GM21723 (cell line): ENCODE measurements around the gene PCDHGB1.
"Not testable (repeated sequence)": the region's sequence is repeated elsewhere in the genome, so short reads cannot be mapped to it uniquely, and the experiment has no call there.

ENCODE experiments used
- ATAC-seq: cut with Tn5 transposase; IDR thresholded peaks from one replicate; pipeline ENCODE4 v1.9.1; 2021; ENCODE audit warnings: mild to moderate bottlenecking, moderate library complexity; ENCODE audit not compliant: unreplicated experiment

PCDHGB1 gene

DNA sequence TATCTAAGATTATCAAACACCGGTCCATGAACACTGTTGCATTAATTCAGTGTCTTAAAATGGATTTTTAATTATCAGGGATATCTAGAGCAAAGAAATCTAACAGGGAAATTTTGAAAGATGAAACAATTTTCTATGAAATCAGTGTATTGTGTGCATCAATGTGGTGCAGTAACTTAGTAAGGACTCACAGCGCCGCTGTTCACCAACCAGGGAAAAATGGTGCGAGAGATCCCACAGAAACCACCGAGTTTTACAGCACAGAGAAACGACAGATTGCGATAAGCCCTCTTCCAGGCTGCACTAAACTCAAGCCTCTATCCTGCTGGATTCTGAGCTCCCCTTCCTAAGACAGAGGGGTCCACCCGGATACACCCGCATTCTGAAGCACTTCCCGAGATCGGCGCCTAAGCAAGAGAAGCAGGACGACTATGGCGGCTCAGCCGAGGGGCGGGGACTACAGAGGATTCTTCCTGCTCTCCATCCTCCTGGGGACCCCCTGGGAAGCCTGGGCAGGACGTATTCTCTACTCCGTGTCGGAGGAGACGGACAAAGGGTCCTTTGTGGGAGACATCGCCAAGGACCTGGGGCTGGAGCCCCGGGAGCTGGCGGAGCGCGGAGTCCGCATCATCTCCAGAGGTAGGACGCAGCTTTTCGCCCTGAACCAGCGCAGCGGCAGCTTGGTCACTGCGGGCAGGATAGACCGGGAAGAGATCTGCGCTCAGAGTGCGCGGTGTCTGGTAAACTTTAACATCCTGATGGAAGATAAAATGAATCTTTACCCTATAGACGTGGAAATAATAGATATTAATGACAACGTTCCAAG, 32.8 kb downstream of the PCDHGB1 start, which contains the start of gene PCDHGA7:
Gene PCDHGA7 (plus strand): TSS at position 274 of the 826 bp plus-strand sequence. CDS start 158 bp downstream, at position 432.
- ATAC-seq: no peak

DNA sequence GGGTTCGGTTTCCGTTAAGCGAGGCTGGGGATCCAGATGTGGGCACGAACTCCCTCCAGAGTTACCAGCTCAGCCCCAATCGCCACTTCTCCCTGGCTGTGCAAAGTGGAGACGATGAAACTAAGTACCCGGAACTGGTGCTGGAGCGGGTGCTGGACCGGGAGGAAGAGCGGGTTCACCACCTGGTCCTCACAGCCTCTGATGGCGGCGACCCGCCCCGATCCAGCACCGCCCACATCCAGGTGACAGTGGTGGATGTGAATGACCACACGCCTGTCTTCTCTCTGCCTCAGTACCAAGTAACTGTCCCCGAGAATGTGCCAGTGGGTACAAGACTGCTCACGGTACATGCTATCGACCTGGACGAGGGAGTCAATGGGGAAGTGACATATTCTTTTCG, 33.4 kb downstream of the PCDHGB1 start:
- ATAC-seq: no peak

DNA sequence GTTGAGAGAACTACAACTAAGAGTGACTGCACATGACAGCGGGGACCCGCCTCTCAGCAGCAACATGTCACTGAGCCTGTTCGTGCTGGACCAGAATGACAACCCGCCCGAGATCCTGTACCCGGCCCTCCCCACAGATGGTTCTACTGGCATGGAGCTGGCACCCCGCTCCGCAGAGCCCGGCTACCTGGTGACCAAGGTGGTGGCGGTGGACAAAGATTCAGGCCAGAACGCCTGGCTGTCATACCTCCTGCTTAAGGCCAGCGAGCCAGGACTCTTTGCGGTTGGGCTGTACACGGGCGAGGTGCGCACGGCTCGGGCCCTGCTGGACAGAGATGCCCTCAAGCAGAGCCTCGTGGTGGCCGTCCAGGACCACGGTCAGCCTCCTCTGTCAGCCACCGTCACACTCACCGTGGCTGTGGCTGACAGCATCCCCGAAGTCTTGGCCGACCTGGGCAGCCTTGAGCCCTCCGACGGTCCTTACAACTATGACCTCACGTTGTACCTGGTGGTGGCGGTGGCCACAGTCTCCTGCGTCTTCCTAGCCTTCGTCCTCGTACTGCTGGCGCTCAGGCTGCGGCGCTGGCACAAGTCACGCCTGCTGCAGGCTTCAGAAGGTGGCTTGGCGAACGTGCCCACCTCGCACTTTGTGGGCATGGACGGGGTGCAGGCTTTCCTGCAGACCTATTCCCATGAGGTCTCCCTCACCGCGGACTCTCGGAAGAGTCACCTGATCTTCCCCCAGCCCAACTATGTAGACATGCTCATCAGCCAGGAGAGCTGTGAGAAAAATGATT, 34.8 kb downstream of the PCDHGB1 start:
- no peak for ATAC-seq

DNA sequence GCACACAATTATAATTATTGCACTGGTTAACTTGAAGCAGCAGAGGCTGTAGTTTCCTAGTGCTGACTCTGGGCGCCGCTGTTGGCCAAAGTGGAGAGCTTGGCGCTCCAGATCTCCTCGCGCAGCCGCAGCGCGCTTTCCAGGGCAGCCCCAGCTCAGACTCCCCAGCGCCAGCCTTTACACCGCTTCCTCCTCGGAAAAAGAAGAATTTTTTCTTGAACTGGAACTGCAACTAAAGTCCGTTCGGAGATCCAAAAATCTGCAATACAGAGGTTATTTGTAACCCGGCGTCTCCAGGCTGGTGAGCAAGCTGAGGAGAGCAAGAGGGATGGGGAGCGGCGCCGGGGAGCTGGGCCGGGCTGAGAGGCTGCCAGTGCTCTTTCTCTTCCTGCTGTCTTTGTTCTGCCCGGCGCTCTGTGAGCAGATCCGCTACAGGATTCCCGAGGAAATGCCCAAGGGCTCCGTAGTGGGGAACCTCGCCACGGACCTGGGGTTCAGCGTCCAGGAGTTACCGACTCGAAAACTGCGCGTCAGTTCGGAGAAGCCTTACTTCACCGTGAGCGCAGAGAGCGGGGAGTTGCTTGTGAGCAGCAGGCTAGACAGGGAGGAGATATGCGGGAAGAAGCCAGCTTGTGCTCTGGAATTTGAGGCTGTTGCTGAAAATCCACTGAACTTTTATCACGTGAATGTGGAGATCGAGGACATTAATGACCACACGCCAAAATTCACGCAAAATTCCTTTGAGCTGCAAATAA, 37.8 kb downstream of the PCDHGB1 start, which contains the start of gene PCDHGB4:
Gene PCDHGB4 (plus strand): TSS at position 142 of the 755 bp plus-strand sequence. CDS start 187 bp downstream, at position 329.
- ATAC-seq: not testable (repeated sequence)

DNA sequence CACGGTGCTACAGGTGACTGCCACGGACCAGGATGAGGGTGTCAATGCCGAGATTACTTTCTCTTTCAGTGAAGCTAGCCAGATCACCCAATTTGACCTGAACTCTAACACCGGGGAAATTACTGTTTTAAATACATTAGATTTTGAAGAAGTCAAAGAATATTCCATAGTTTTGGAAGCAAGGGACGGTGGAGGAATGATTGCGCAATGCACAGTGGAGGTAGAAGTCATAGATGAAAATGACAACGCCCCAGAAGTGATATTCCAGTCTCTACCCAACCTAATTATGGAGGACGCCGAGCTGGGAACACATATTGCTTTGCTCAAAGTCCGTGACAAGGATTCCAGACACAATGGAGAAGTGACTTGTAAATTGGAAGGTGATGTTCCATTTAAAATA, 38.8 kb downstream of the PCDHGB1 start:
- no peak for ATAC-seq

DNA sequence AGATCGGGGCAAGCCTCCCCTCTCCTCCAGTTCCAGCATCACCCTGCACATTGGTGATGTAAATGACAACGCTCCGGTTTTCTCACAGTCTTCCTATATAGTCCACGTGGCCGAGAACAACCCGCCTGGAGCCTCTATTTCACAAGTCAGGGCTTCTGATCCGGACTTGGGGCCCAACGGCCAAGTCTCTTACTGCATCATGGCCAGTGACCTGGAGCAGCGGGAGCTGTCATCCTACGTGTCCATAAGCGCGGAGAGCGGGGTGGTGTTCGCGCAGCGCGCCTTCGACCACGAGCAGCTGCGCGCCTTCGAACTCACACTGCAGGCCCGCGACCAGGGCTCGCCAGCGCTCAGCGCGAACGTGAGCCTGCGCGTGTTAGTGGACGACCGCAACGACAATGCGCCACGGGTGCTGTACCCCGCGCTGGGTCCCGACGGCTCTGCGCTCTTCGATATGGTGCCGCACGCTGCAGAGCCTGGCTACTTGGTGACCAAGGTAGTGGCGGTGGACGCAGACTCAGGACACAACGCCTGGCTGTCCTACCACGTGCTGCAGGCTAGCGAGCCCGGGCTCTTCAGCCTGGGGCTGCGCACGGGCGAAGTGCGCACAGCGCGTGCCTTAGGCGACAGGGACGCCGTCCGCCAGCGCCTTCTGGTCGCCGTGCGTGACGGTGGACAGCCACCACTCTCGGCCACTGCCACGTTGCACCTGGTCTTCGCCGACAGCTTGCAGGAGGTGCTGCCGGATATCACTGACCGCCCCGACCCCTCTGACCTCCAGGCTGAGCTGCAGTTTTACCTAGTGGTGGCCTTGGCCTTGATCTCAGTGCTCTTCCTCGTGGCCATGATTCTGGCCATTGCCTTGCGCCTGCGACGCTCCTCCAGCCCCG, 39.5 kb downstream of the PCDHGB1 start:
- no peak for ATAC-seq

DNA sequence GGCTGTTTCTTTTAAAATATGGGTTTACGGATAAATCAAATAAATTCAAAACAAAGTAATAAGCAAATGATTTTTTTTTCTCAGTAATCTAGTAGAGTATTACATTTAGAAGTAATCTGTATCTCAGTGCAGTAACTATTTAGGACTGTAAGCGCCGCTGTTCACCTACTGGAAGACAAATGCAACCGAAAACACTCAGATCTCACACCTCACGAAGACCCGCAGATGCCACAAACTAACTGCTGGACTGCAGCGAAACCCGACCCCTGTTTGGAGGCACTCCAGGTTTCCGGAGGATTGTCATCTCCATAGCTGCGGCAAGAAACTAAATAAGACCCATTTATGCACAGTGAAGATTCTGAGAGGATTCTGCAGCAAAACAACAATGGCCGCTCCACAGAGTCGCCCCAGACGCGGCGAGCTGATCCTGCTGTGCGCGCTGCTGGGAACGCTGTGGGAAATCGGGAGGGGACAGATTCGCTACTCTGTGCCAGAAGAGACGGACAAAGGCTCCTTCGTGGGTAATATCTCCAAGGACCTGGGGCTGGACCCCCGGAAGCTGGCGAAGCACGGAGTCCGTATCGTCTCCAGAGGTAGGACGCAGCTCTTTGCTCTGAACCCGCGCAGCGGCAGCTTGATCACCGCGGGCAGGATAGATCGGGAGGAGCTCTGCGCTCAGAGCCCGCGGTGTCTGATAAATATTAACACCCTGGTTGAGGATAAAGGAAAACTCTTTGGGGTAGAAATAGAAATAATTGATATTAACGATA, 42.7 kb downstream of the PCDHGB1 start, which contains the start of gene PCDHGA8:
Gene PCDHGA8 (plus strand): TSS at position 205 of the 770 bp plus-strand sequence. CDS start 181 bp downstream, at position 386.
- no peak for ATAC-seq

DNA sequence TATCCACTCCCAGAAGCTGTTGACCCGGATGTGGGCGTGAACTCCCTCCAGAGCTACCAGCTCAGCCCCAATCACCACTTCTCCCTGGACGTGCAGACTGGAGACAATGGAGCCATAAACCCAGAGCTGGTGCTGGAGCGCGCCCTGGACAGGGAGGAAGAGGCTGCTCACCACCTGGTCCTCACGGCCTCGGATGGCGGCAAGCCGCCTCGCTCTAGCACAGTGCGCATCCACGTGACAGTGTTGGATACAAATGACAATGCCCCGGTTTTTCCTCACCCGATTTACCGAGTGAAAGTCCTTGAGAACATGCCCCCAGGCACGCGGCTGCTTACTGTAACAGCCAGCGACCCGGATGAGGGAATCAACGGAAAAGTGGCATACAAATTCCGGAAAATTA, 43.4 kb downstream of the PCDHGB1 start:
- ATAC-seq: no peak

DNA sequence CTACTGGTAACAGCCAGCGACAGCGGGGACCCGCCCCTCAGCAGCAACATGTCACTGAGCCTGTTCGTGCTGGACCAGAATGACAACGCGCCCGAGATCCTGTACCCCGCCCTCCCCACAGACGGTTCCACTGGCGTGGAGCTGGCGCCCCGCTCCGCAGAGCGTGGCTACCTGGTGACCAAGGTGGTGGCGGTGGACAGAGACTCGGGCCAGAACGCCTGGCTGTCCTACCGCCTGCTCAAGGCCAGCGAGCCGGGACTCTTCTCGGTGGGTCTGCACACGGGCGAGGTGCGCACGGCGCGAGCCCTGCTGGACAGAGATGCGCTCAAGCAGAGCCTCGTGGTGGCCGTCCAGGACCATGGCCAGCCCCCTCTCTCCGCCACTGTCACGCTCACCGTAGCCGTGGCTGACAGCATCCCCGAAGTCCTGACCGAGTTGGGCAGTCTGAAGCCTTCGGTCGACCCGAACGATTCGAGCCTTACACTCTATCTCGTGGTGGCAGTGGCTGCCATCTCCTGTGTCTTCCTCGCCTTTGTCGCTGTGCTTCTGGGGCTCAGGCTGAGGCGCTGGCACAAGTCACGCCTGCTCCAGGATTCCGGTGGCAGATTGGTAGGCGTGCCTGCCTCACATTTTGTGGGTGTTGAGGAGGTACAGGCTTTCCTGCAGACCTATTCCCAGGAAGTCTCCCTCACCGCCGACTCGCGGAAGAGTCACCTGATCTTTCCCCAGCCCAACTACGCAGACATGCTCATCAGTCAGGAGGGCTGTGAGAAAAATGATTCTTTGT, 44.7 kb downstream of the PCDHGB1 start:
- ATAC-seq: not testable (repeated sequence)

DNA sequence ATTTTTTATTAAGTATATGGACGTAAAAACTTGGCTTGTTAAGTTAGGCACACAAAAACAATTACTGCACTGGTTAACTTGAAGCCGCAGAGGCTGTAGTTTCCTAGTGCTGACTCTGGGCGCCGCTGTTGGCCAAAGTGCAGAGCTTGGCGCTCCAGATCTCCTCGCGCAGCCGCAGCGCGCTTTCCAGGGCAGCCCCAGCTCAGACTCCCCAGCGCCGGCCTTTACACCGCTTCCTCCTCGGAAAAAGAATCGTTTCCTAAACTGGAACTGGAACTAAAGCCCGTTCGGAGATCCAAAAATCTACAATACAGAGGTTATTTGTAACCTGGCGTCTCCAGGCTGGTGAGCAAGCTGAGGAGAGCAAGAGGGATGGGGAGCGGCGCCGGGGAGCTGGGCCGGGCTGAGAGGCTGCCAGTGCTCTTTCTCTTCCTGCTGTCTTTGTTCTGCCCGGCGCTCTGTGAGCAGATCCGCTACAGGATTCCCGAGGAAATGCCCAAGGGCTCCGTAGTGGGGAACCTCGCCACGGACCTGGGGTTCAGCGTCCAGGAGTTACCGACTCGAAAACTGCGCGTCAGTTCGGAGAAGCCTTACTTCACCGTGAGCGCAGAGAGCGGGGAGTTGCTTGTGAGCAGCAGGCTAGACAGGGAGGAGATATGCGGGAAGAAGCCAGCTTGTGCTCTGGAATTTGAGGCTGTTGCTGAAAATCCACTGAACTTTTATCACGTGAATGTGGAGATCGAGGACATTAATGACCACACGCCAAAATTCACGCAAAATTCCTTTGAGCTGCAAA, 48.1 kb downstream of the PCDHGB1 start, which contains the start of gene PCDHGB5:
Gene PCDHGB5 (plus strand): TSS at position 192 of the 796 bp plus-strand sequence. CDS start 181 bp downstream, at position 373.
- ATAC-seq: peak; percentile 99

DNA sequence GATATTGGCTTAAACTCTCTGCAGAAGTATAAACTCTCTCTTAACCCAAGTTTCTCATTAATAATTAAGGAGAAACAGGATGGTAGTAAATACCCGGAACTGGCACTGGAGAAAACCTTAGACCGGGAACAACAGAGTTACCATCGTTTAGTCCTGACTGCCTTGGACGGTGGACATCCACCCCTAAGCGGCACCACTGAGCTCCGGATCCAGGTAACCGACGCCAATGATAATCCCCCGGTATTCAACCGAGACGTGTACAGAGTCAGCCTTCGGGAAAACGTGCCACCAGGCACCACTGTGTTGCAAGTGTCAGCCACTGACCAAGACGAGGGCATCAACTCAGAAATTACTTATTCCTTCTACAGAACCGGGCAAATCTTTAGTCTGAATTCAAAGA, 48.7 kb downstream of the PCDHGB1 start:
- ATAC-seq: no peak

DNA sequence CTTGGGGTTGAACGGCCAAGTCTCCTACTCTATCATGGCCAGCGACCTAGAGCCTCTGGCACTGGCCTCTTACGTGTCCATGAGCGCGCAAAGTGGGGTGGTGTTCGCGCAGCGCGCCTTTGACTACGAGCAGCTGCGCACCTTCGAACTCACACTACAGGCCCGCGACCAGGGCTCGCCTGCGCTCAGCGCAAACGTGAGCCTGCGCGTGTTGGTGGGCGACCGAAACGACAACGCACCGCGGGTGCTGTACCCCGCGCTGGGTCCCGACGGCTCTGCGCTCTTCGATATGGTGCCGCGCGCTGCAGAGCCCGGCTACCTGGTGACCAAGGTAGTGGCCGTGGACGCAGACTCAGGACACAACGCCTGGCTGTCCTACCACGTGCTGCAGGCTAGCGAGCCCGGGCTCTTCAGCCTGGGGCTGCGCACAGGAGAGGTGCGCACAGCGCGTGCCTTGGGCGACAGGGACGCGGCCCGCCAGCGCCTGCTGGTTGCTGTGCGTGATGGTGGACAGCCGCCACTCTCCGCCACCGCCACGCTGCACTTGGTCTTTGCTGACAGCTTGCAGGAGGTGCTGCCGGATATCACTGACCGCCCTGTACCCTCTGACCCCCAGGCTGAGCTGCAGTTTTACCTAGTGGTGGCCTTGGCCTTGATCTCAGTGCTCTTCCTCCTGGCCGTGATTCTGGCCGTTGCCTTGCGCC, 49.8 kb downstream of the PCDHGB1 start:
- ATAC-seq: no peak
